Measurements from ENCODE around the gene BACH2. TPM values are rescaled to one million over a fixed set of nuclear protein-coding genes. Genes with fewer than 3 reads are reported as not detected.

Gene BACH2
- total and polyA plus RNA-seq, 2 of the 4 experiments (the other 2 are of a cell fraction), result 1.3 to 1.4 TPM

- H3K27me3 ChIP-seq (ENCODE audit: control insufficient read depth, insufficient read depth, low read length), result no peaks in the 10 kb centered on the region
- WGBS, 2 experiments (ENCODE audit: extremely low coverage in 2 of 2, insufficient read length in 1 of 2), result no CpG with 5 or more reads among the region's 2 CpGs
- H2BK120ac ChIP-seq (ENCODE audit: low read depth, low read length), result no peak overlapping the region
- H3K79me1 ChIP-seq (ENCODE audit: low read depth in 1 of 2, low read length in 2 of 2), result no peaks in the 10 kb centered on the region
- no peak overlapping the region for H3K4me3 ChIP-seq (ENCODE audit: insufficient read depth, low read depth, low read length)
- TF ChIP-seq FOS (IDR thresholded peaks at IDR 0.05; ENCODE audit: low read depth, low read length), result no peak
- no peak for TF ChIP-seq CEBPB (IDR thresholded peaks at IDR 0.05; ENCODE audit: low read depth, low read length)
- no peak for TF ChIP-seq MAFK (IDR thresholded peaks at IDR 0.05; ENCODE audit: low read depth, low read length)
- TF ChIP-seq CHD1 (IDR thresholded peaks at IDR 0.05; ENCODE audit: low read depth, low read length), result no peak
- no peak for TF ChIP-seq RFX5 (IDR thresholded peaks at IDR 0.05; ENCODE audit: low read depth, low read length)
- TF ChIP-seq SMC3 (IDR thresholded peaks at IDR 0.05; ENCODE audit: low read depth, low read length), result no peak
- TF ChIP-seq BHLHE40 (IDR thresholded peaks at IDR 0.05; ENCODE audit: low read depth, low read length), result no peak
- no peak for TF ChIP-seq MAZ (IDR thresholded peaks at IDR 0.05; ENCODE audit: borderline replicate concordance, low read depth, low read length)
- TF ChIP-seq RCOR1 (IDR thresholded peaks at IDR 0.05; ENCODE audit: insufficient replicate concordance, low read length), result no peak
- no peak for TF ChIP-seq ELK1 (IDR thresholded peaks at IDR 0.05; ENCODE audit: borderline replicate concordance, low read depth, low read length)
- no peak for TF ChIP-seq USF2 (IDR thresholded peaks at IDR 0.05; ENCODE audit: low read depth, low read length)
- TF ChIP-seq NFE2L2 (IDR thresholded peaks at IDR 0.05; ENCODE audit: low read depth, low read length), result no peak
- no peak for TF ChIP-seq MXI1 (IDR thresholded peaks at IDR 0.05; ENCODE audit: borderline replicate concordance, low read depth, low read length)
- no peak for TF ChIP-seq RAD21 (IDR thresholded peaks at IDR 0.05; ENCODE audit: low read length)
- no peak overlapping the region for H2BK15ac ChIP-seq (ENCODE audit: low read depth, low read length)
- ChIA-PET POLR2A (ENCODE audit: unreplicated experiment) (no interaction called here), CTCF (no interaction called here)
- H3K14ac ChIP-seq (replicated peaks; ENCODE audit: low read depth, low read length), result no peak overlapping the region
- intact Hi-C loops (cut with micrococcal nuclease) (no loop called here), dilution Hi-C loops (cut with HindIII; ENCODE audit: low sequenced_read_pairs, unreplicated experiment) (no loop called here), in situ Hi-C loops (cut with MboI; ENCODE audit: low sequenced_read_pairs) (no loop called here)
- no peak overlapping the region for H3K18ac ChIP-seq (ENCODE audit: low read depth, low read length)
- no peaks in the 10 kb centered on the region for H3K36me3 ChIP-seq (ENCODE audit: control insufficient read depth, insufficient read depth, low read length)
- no peak overlapping the region for H3K4ac ChIP-seq (ENCODE audit: low read depth, low read length)
- no peak overlapping the region for H2AK9ac ChIP-seq (replicated peaks; ENCODE audit: low read depth, low read length, poor library complexity)
- H2AK5ac ChIP-seq (ENCODE audit: low read depth, low read length), result no peak overlapping the region
- no peak overlapping the region for H2BK5ac ChIP-seq (ENCODE audit: low read depth, low read length, poor library complexity, severe bottlenecking)
- BruUV-seq (replicated peaks), result no TSS peak
- no peak overlapping the region for H2BK20ac ChIP-seq (ENCODE audit: low read depth, low read length)
- H3K23ac ChIP-seq (ENCODE audit: low read depth, low read length), result no peak overlapping the region
- H2AFZ ChIP-seq (replicated peaks; ENCODE audit: low read length, poor library complexity), result no peak overlapping the region
- H4K91ac ChIP-seq (ENCODE audit: insufficient read depth, low read depth, low read length), result no peak overlapping the region
- no peaks in the 10 kb centered on the region for H3K9me1 ChIP-seq (ENCODE audit: insufficient read depth, low read length)
- H3K4me1 ChIP-seq (ENCODE audit: control insufficient read depth, insufficient read depth, low read length), result peaks cover 7% of the 10 kb centered on the region
- H3K9me3 ChIP-seq (ENCODE audit: control insufficient read depth, insufficient read depth, low read length), result no peaks in the 10 kb centered on the region
- ATAC-seq (ENCODE audit: low read depth) (no peak), DNase-seq (no peak)
- H4K8ac ChIP-seq (ENCODE audit: low read depth in 2 of 2, low read length in 2 of 2), result no peak overlapping the region
- H4K20me1 ChIP-seq (ENCODE audit: insufficient read depth, low read length), result no peaks in the 10 kb centered on the region
- H3K56ac ChIP-seq (ENCODE audit: extremely low read depth, insufficient read depth, low read length), result no peak overlapping the region
- H3K4me2 ChIP-seq (ENCODE audit: low read depth, low read length), result no peak overlapping the region
- no peak overlapping the region for H4K5ac ChIP-seq (ENCODE audit: low read depth, low read length)
- H3K27ac ChIP-seq (ENCODE audit: insufficient read depth, low read length), result no peak overlapping the region
- no peak overlapping the region for H3K9ac ChIP-seq (ENCODE audit: low read depth, low read length)
These were observed 65.3 kb downstream of the BACH2 start for GRCh38 chr6:90231308-90231707.
